SIG-M5 treated with dmso at 0.1 percent for 504 hours (cell line): ENCODE measurements around the gene PATZ1.

Source experiments
- DNase-seq: peaks from one replicate; lab custom pipeline; 2025; ENCODE audit not compliant: unreplicated experiment; lab: John Stamatoyannopoulos, UW

The PATZ1 gene

DNA sequence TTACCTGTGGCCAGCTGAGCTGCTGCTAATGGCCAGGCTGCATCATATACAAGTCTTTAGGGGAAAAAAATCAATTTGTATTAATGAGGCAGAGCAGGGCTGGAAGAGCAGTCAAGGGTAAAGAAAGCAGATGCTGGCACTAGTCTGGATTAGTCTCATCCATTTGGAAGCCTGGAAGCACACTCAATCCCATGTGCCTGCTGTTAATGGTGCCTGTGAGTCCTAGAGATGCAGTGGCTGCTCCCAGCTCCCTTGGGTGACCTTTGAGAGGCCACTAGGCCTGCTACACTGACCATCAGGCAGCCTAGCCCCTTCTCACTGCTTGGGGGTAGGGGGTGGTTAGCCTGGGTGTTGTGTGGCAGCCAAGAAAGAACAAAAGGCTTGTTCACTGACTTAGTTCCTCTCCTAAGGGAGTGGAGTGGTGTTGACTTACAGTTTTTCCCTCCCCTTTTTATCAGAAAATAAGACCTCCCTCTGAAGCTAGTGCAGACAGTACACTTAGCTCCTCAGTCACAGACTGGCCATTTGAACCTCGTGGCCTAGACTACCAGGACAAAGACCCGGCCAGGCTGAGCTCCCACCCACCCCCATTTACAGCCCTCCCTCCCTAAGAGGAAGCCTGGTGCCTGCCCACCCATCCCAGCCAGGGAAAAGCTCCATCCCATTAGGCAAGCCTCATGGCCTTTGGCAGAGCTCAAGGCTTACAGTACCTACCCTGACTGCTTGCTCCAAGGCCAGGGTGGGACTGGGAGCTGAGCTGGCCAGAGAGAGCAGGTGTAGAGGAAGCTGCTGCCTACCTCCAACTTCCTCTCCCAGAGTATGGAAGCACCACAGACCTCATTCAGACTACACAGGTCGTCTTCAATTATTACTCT is 61.6 kb downstream of the PATZ1 start:
- DNase-seq, result no peak

DNA sequence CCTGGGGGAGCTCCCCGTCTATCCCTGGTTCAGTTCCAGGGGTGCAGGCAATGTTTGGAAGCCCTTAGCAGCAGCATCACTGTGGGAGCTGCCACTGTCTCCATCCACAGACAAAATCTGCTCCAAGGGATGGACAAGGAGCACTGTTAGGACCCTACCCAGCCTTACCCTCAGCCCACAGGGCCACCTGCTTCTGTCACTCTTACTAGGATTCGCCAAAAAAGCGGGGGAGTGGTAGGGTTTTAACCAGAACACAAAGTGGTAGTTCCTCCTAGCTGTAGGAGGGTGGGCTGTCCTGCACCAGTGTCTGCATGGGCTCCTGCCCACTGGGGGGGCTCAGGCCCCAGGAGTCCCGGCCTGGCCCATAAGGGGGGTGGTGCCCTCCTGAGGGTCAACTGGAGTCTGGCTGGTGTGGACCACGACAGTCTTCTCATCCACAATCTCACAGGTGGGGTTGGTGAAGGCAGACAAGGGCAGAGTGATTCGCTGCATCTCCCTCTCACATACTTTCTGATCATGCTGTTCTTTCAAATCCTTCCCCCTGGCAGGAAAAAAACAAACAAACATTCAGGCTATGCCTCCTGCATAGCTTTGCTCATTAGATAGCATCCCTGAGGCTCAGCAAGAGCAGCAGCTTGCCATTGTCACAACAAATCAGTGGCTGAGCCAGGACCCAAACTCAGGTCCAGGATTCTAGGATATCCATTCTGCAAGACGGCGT is 63.2 kb downstream of the PATZ1 start:
- DNase-seq, result no peak

GRCh38 chr22:31281733-31282132 is 64.4 kb downstream of the PATZ1 start:
- DNase-seq, result no peak

GRCh38 chr22:31279821-31280505 is 66.2 kb downstream of the PATZ1 start:
- DNase-seq, result no peak

- no peak for DNase-seq
Observed at GRCh38 chr22:31279327-31279669, 66.8 kb downstream of the PATZ1 start.

DNA sequence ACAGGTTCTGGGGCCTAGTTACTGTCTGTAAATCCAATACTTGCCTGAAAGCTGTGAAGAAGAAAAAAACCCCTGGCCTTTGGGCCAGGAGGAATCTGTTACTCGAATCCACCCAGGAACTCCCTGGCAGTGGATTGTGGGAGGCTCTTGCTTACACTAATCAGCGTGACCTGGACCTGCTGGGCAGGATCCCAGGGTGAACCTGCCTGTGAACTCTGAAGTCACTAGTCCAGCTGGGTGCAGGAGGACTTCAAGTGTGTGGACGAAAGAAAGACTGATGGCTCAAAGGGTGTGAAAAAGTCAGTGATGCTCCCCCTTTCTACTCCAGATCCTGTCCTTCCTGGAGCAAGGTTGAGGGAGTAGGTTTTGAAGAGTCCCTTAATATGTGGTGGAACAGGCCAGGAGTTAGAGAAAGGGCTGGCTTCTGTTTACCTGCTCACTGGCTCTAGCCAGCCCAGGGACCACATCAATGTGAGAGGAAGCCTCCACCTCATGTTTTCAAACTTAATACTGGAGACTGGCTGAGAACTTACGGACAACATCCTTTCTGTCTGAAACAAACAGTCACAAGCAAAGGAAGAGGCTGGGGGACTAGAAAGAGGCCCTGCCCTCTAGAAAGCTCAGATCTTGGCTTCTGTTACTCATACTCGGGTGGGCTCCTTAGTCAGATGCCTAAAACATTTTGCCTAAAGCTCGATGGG is 67.4 kb downstream of the PATZ1 start:
- no peak for DNase-seq

DNA sequence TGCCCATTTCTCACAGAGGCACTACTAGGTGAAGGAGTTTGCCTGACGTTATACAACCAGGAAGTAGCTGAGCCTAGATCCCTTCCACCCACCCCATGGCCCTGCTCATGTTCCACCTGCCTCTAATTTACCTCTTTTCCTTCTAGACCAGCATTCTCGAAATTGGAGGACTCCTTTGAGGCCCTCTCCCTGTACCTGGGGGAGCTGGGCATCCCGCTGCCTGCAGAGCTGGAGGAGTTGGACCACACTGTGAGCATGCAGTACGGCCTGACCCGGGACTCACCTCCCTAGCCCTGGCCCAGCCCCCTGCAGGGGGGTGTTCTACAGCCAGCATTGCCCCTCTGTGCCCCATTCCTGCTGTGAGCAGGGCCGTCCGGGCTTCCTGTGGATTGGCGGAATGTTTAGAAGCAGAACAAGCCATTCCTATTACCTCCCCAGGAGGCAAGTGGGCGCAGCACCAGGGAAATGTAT is 68.0 kb downstream of the PATZ1 start:
- DNase-seq, result no peak

DNA sequence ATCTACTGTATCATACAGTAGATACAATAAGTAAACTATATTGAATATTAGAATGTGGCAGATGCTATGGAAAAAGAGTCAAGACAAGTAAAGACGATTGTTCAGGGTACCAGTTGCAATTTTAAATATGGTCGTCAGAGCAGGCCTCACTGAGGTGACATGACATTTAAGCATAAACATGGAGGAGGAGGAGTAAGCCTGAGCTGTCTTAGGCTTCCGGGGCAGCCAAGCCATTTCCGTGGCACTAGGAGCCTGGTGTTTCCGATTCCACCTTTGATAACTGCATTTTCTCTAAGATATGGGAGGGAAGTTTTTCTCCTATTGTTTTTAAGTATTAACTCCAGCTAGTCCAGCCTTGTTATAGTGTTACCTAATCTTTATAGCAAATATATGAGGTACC is 68.4 kb downstream of the PATZ1 start:
- no peak for DNase-seq

DNA sequence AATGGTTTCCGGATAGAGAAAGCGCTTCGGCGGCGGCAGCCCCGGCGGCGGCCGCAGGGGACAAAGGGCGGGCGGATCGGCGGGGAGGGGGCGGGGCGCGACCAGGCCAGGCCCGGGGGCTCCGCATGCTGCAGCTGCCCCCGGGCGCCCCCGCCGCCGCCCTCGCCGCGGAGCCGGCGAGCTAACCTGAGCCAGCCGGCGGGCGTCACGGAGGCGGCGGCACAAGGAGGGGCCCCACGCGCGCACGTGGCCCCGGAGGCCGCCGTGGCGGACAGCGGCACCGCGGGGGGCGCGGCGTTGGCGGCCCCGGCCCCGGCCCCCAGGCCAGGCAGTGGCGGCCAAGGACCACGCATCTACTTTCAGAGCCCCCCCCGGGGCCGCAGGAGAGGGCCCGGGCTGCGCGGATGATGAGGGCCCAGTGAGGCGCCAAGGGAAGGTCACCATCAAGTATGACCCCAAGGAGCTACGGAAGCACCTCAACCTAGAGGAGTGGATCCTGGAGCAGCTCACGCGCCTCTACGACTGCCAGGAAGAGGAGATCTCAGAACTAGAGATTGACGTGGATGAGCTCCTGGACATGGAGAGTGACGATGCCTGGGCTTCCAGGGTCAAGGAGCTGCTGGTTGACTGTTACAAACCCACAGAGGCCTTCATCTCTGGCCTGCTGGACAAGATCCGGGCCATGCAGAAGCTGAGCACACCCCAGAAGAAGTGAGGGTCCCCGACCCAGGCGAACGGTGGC is 69.5 kb downstream of the PATZ1 start:
- no peak for DNase-seq
